ENCODE results near the gene MKNK2.

DNA sequence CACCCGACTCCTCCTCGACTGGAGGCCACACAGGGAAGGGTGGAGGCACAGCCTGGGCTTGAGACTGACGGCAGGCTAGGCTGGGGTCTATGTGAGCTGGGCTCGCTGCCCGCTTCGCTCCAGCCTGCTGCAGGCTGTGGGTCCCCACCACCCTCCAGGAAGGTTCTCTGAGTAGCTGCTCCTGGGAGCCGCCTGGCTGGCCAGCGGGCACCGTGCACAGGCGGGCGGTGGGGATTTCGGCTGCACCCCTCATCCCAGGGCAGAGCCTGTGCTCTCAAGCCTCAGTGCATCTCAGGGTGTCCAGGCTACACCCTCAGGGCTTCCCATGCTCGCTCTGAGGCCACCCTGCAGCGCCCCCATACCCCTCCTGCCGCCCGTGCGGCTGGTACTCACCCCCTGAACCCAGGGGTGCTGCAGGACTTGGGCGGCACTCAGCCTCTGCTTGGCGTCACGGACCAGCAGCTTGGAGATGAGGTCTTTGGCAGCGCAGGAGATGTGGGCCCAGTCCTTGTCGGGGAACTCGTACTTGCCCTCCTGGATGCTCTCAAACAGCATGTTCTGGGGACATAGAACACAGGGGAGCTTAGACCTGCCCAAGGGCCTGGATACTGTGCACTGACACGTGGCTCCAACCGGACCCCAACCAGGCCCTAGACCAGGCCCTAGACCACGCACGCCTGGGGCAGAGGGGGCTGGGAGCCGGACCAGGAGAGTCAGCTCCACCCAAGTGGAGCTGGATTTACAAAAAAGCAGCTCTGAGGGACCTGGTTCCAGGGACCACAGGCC, 10.2 kb downstream of the MKNK2 start:
- TF ChIP-seq, protein P1, sequence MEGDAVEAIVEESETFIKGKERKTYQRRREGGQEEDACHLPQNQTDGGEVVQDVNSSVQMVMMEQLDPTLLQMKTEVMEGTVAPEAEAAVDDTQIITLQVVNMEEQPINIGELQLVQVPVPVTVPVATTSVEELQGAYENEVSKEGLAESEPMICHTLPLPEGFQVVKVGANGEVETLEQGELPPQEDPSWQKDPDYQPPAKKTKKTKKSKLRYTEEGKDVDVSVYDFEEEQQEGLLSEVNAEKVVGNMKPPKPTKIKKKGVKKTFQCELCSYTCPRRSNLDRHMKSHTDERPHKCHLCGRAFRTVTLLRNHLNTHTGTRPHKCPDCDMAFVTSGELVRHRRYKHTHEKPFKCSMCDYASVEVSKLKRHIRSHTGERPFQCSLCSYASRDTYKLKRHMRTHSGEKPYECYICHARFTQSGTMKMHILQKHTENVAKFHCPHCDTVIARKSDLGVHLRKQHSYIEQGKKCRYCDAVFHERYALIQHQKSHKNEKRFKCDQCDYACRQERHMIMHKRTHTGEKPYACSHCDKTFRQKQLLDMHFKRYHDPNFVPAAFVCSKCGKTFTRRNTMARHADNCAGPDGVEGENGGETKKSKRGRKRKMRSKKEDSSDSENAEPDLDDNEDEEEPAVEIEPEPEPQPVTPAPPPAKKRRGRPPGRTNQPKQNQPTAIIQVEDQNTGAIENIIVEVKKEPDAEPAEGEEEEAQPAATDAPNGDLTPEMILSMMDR (CRISPR knock-in tag; IDR thresholded peaks at IDR 0.05) = no peak
- TF ChIP-seq ASH2L (IDR thresholded peaks at IDR 0.05; ENCODE audit: insufficient read length, low read depth, low read length) = no peak
- TF ChIP-seq ATF3 (CRISPR knock-in tag; IDR thresholded peaks at IDR 0.05) = no peak
- TF ChIP-seq, protein P2, sequence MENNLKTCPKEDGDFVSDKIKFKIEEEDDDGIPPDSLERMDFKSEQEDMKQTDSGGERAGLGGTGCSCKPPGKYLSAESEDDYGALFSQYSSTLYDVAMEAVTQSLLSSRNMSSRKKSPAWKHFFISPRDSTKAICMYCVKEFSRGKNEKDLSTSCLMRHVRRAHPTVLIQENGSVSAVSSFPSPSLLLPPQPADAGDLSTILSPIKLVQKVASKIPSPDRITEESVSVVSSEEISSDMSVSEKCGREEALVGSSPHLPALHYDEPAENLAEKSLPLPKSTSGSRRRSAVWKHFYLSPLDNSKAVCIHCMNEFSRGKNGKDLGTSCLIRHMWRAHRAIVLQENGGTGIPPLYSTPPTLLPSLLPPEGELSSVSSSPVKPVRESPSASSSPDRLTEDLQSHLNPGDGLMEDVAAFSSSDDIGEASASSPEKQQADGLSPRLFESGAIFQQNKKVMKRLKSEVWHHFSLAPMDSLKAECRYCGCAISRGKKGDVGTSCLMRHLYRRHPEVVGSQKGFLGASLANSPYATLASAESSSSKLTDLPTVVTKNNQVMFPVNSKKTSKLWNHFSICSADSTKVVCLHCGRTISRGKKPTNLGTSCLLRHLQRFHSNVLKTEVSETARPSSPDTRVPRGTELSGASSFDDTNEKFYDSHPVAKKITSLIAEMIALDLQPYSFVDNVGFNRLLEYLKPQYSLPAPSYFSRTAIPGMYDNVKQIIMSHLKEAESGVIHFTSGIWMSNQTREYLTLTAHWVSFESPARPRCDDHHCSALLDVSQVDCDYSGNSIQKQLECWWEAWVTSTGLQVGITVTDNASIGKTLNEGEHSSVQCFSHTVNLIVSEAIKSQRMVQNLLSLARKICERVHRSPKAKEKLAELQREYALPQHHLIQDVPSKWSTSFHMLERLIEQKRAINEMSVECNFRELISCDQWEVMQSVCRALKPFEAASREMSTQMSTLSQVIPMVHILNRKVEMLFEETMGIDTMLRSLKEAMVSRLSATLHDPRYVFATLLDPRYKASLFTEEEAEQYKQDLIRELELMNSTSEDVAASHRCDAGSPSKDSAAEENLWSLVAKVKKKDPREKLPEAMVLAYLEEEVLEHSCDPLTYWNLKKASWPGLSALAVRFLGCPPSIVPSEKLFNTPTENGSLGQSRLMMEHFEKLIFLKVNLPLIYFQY (CRISPR knock-in tag; IDR thresholded peaks at IDR 0.05; ENCODE audit: borderline replicate concordance) = no peak
- no peak for TF ChIP-seq FOXP4 (CRISPR knock-in tag; IDR thresholded peaks at IDR 0.05)
- no peak for TF ChIP-seq ZNF512 (CRISPR knock-in tag; IDR thresholded peaks at IDR 0.05)

All from HepG2 (cell line).